ENCODE data around the gene ADCY9.

DNA sequence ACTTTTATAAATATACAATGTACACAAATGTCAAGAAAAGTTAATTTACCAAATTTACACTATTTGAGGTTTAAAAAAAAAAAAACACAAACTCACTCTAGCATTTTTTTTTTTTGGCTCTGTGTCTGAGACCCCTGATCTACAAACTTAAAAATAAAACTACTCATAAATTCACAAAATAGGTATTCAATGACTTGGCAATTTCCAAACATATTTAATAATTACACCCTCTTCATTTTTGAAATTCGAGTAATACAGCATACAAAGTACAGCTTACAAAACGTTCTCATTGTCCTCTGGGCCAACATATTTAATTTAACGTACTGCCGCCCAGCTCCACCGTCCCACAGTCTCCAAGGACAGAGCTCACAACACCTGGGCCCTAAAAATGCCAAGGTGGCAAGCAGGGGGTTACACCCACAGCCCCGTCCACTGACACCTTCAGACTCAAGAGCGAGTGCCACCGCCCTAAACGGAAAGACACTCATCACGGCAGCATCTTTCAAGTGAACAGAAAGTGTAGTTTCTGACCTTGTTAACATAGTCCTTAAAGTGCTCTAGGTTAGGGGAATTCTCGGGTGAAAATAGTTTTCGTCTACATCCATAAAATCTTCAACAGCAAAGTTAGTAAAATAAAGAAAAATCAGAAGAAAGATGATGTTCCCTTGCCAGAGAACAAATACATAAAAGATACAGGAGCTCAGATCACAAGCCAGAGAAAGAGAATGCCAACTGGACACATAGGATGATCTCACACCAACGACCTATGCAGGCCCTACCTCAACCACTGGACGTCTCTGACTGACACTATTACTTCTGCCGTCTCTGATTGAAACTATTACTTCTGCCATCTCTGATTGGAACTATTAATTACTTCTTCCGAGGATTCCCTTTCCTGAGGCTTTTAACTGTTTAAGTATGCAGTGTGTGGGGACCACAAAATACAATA, 4.2 kb downstream of the ADCY9 start:
- no peak for TF ChIP-seq POLR2A (IDR thresholded peaks at IDR 0.05; ENCODE audit: low read length)
- no peak for TF ChIP-seq GATA1 (IDR thresholded peaks at IDR 0.05; ENCODE audit: low read depth, low read length)

All from erythroblast (primary cell).